Stimulated activated CD4-positive, alpha-beta T cell treated with anti-CD3 and anti-CD28 coated beads, Interleukin-12 subunit alpha, Interleukin-12 subunit beta, amount 100 ng/mL, for 48 hours (primary cell): ENCODE results near the gene IFNA16.
"Not testable (repeated sequence)": the region's sequence is repeated elsewhere in the genome, so short reads cannot be mapped to it uniquely, and the experiment has no call there.

Source experiments
- DNase-seq, 3 donors: peaks; one replicate each; pipeline ENCODE4 v3.0.0-alpha.2; 2020; ENCODE audit warnings: low read depth in 2 of 3, low spot score in 1 of 3

The IFNA16 gene

DNA sequence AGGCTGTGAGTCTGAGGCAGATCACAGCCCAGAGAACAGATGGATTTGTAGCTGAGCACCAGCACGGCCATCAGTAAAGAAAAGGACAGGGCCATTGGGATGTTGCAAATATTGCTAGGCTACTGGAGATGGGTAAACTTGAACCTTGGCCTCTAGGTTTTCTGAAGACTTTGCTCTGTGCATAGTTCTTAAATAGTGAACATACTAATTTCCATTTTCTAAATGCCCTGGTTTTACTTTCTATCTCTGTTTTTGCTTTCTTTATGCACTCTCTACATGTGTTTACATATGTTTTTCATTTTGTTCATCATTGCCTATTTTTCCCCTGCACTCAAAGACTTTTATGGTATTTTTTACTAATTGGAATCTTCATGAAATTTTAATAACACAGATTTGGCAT lies at the start of gene IFNA16:
Gene IFNA16 (minus strand): TSS at position 101 of the 400 bp plus-strand sequence. CDS start 6 bp downstream, at position 95.
- not testable (repeated sequence) for DNase-seq

DNA sequence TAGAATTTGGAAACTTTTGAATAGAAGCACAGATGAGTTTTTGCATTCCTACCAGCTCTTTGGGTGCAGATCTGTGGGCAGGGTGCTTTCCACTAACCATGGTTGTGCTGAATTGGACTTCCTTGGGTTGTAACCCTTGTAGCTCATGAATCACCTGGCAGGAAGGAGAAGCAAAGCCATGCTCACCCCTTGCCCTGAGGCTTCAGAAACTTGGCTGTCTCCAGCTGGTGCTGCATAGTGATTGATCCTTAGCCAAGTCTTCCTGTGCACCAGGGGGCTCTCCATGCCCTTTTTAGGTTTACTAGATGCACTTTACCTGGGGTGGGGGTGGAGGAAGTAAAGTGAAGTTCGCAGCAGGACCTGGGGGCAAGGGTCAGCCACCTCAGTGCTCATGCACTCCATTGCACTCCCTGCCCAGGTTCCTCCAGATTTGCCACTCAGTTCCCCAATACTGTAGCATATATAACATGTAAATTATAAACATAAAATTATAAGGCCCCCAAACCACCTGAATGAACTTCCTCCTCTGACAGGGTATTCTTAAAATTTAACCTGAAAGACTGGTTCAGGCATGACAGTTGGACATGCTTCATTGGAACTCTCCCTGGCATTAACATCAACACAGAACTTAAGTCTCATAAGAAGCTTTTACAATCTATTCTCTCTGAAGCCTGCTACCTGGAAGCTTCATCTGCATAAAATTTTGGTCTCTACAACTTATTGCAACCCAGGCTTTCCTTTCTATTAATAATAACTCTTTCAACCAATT lies 48.5 kb upstream of the IFNA16 start:
- no peak for DNase-seq

DNA sequence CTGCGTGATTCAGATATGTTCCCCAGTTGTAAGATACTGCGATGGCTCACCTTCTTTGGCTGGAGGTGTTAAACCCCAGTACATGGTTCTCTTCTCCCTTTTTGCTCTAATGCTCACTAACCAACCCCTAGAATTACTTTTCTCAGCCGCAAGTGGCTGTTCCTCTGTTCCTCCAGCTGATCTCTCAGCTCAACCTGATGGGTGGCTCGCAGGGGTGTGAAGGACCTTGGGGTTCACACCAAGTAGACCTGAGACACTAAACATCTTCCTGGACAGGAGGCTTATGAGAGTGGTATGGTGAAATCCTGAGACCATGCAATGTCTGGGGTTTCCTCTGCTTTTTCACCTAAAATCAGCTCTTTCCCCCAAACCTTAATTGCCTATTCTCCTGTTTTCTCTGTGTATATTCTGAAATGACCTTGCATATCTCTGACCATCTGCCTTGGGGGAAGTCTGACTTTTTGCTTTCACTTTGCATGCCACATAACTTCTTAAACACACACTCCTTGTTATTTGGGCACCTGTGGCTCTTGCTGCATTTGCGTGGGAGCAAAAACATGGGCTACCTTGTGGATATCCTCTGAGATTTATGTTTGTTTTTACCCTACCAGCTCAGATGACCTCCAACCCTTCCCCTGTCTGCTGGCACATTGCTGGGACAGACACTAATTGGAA lies 38.6 kb upstream of the IFNA16 start:
- no peak for DNase-seq

- no peak for DNase-seq
Measured at GRCh38 chr9:21252721-21253547, 35.8 kb upstream of the IFNA16 start.

DNA sequence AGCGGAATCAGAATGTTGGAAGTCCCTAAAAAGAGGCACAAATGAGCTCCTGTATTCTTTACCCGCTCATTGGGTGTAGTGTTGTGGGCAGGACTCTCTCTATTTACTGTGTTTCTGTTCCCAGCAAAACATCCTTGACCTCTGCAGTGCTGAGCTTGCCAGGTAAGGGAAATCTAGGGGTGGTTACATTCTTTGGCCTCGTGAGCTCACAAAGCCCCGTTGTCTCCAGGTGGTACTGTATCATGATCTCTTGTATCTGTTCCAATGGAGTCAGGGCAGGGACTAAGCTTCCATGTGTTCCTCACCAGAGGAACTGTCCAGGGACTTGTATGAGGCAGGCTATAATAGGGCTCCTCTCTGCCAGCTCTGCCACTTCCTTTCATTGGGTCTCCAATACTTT lies 34.5 kb upstream of the IFNA16 start:
- no peak for DNase-seq

- DNase-seq = no peak
Measured at GRCh38 chr9:21251190-21251589, 34.1 kb upstream of the IFNA16 start.

GRCh38 chr9:21244836-21245235 lies 27.7 kb upstream of the IFNA16 start:
- DNase-seq = no peak

DNA sequence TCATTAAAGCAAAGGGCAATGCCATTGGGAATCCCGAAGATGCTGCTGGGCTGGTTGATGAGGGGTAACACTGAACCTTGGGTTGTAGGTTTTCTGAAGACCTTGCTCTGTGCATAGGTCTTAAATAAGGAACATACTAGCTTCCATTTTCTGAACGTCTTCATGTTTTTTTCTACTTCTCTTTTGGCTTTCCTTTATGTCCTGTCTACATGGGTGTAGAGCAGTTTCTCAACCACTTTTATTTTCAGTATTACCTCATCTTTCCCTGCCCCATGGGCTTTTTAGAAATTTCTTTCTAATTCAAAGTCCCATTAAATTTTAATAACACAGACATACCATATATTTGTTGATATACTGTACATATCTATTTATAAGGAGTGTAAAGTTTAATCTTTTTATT lies 22.8 kb upstream of the IFNA16 start, which contains the start of gene IFNA14:
Gene IFNA14 (minus strand): TSS at position 95 of the 400 bp plus-strand sequence. CDS start 70 bp downstream, at position 25.
- no peak for DNase-seq

- DNase-seq = not testable (repeated sequence)
Measured at GRCh38 chr9:21236360-21236714, 19.2 kb upstream of the IFNA16 start.

DNA sequence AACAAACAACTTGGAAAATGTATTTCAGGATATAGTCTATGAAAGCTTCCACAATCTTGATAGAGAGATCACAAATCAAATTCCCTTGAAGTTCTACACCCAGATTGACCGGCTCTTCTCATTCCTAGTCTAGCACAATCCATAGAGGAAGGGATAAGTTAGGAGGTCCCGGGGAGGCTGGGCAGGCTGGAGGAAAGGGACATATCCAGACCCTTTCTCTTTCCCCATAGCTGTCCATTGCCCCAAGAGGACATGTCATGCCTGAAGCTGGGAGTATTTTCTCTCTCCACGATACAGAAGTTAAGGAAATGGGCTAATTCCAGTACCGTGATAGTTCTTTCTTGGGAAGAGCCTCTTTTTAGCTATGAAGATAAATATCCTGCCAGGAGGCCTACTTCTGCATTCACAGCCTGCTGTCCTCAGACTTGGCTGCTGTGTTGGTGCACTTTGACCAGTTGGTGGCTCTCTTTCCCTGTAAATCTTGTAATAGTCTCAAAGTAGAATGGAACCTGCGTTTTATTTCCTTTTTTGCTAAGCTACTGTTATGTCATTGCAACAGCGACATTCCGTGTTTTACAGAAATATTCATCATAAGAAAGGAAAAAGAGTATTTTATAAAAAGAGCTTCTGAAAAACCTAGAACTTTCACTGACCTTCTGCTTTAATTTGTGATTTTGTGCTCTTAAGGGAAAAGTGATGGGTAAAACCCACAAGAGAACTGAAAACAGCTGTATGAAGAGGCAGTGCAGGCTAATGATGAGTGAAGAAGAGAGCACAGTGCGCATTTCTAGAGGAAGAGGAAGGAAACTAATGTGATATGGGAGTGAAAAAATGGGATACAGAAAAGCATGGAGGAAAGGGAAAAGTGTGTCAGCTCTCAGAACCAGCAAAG lies 18.6 kb upstream of the IFNA16 start:
- DNase-seq = peak in 1 of 3 donors; percentile 23

GRCh38 chr9:21234153-21234687 lies 17.1 kb upstream of the IFNA16 start:
- DNase-seq = no peak

- DNase-seq = no peak
Measured at GRCh38 chr9:21233258-21233657, 16.1 kb upstream of the IFNA16 start.

DNA sequence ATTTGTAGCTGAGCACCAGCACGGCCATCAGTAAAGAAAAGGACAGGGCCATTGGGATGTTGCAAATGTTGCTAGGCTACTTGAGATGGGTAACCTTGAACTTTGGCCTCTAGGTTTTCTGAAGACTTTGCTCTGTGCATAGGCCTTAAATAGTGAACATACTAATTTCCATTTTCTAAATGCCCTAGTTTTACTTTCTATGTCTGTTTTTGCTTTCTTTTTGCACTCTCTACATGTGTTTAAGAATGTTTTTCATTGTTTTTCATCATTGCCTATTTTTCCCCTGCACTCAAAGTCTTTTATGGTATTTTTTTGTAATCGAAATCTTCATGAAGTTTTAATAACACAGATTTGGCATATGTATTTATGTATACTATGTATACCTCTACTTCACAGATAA lies 11.0 kb upstream of the IFNA16 start, which contains the start of gene IFNA17:
Gene IFNA17 (minus strand): TSS at position 101 of the 400 bp plus-strand sequence. CDS start 49 bp downstream, at position 52.
- DNase-seq = no peak

DNA sequence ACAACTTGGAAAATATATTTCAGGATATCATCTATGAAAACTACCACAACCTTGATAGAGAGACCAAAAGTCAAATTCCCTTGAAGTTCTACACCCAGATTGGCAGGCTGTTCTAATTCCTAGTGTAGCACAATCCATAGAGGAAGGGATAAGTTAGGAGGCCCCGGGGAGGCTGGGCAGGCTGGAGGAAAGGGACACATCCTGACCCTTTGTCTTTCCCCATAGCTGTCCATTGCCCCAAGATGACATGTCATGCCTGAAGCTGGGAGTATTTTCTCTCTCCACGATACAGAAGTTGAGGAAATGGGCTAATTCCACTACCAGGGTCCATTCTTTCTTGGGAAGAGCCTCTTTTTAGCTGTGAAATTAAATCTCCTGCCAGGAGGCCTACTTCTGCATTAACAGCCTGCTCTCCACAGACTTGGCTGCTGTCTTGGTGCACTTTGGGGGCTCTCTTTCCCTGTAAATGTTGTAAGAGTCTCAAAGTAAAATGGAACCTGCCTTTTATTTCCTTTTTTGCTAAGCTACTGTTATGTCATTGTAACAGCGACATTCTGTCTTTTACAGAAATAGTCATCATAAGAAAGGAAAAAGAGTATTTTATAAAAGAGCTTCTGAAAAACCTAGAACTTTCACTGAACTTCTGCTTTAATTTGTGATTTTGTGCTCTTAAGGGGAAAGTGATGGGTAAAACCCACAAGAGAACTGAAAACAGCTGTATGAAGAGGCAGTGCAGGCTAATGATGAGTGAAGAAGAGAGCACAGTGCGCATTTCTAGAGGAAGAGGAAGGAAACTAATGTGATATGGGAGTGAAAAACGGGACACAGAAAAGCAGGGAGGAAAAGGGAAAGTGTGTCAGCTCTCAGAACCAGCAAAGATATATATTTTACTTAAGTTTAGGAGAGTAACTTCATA lies 3.4 kb downstream of the IFNA16 start:
- DNase-seq = not testable (repeated sequence)

- not testable (repeated sequence) for DNase-seq
Measured at GRCh38 chr9:21212160-21212559, 5.0 kb downstream of the IFNA16 start.

DNA sequence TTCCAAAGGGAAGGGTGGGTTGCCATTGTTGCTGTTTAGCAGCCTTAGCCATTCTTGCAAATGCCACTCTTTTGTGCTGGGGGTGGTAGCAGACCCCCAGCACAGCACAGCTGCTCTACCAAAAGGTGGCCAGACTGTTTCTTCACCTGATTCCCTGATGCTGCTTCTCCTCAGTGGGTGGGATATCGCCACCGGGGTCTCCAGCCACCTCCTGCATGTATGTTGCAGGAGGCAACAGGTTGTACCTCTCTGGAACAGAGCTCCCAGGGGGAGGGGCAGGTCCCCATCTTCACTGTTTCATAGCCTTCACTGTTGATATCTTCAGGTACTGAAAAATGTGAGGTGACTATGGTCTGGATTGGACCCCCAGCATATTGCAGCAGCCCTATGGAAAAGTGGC lies 6.3 kb downstream of the IFNA16 start:
- not testable (repeated sequence) for DNase-seq

- DNase-seq = no peak
Measured at GRCh38 chr9:21210311-21210710, 6.8 kb downstream of the IFNA16 start.

DNA sequence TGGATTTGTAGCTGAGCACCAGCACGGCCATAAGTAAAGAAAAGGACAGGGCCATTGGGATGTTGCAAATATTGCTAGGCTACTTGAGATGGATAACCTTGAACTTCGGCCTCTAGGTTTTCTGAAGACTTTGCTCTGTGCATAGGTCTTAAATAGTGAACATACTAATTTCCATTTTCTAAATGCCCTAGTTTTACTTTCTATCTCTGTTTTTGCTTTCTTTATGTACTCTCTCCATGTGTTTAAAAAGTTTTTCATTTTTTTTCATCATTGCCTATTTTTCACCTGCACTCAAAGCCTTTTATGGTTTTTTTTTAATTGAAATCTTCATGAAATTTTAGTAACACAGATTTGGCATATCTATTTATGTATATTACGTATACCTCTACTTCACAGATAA lies 10.1 kb downstream of the IFNA16 start, which contains the start of gene IFNA10:
Gene IFNA10 (minus strand): TSS at position 101 of the 400 bp plus-strand sequence. CDS start 46 bp downstream, at position 55.
- not testable (repeated sequence) for DNase-seq

GRCh38 chr9:21205204-21205603 lies 11.9 kb downstream of the IFNA16 start:
- DNase-seq = no peak
